Measurements from ENCODE around the gene DROSHA. TPM values are rescaled to one million over a fixed set of nuclear protein-coding genes. Genes with fewer than 3 reads are reported as not detected.
A peak's percentile ranks its signal among the peaks of the same experiment; 100 is the strongest.

The DROSHA gene
- total and polyA plus RNA-seq, 10 of the 15 experiments (the other 5 are each of a cell fraction or from before 2014, with no cell fraction given): 27.9 to 55.0 (median 37.6) TPM

DNA sequence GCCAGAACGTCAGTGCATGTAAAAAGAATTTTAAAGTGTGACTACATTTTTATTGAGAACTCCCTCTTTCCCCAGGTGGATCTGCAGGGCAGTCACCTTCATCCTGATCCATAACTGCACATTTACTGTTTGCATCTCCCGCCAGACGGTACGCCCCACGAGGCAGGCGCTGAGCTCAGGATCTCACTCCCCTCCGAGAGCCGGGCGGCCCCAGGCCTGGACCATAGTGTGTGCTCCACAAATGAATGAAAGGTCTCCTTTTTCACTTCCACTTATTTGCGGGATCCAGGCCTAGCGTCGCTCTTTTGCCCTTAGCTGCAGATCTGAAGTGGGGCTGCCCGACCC lies 378 bp downstream of the DROSHA start (continued):
- TF ChIP-seq, protein P1, sequence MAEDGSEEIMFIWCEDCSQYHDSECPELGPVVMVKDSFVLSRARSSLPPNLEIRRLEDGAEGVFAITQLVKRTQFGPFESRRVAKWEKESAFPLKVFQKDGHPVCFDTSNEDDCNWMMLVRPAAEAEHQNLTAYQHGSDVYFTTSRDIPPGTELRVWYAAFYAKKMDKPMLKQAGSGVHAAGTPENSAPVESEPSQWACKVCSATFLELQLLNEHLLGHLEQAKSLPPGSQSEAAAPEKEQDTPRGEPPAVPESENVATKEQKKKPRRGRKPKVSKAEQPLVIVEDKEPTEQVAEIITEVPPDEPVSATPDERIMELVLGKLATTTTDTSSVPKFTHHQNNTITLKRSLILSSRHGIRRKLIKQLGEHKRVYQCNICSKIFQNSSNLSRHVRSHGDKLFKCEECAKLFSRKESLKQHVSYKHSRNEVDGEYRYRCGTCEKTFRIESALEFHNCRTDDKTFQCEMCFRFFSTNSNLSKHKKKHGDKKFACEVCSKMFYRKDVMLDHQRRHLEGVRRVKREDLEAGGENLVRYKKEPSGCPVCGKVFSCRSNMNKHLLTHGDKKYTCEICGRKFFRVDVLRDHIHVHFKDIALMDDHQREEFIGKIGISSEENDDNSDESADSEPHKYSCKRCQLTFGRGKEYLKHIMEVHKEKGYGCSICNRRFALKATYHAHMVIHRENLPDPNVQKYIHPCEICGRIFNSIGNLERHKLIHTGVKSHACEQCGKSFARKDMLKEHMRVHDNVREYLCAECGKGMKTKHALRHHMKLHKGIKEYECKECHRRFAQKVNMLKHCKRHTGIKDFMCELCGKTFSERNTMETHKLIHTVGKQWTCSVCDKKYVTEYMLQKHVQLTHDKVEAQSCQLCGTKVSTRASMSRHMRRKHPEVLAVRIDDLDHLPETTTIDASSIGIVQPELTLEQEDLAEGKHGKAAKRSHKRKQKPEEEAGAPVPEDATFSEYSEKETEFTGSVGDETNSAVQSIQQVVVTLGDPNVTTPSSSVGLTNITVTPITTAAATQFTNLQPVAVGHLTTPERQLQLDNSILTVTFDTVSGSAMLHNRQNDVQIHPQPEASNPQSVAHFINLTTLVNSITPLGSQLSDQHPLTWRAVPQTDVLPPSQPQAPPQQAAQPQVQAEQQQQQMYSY (CRISPR knock-in tag; IDR thresholded peaks at IDR 0.05): no peak
- TF ChIP-seq BMI1 (IDR thresholded peaks at IDR 0.05; ENCODE audit: borderline replicate concordance): no peak
- TF ChIP-seq, protein P2, sequence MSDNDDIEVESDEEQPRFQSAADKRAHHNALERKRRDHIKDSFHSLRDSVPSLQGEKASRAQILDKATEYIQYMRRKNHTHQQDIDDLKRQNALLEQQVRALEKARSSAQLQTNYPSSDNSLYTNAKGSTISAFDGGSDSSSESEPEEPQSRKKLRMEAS (IDR thresholded peaks at IDR 0.05; ENCODE audit: low read depth, low read length): 0 out of 2 replicates have a peak, but pooled peaks have one; percentile 14
- TF ChIP-seq, protein P3, sequence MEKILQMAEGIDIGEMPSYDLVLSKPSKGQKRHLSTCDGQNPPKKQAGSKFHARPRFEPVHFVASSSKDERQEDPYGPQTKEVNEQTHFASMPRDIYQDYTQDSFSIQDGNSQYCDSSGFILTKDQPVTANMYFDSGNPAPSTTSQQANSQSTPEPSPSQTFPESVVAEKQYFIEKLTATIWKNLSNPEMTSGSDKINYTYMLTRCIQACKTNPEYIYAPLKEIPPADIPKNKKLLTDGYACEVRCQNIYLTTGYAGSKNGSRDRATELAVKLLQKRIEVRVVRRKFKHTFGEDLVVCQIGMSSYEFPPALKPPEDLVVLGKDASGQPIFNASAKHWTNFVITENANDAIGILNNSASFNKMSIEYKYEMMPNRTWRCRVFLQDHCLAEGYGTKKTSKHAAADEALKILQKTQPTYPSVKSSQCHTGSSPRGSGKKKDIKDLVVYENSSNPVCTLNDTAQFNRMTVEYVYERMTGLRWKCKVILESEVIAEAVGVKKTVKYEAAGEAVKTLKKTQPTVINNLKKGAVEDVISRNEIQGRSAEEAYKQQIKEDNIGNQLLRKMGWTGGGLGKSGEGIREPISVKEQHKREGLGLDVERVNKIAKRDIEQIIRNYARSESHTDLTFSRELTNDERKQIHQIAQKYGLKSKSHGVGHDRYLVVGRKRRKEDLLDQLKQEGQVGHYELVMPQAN (conservative IDR thresholded peaks at IDR 0.05): peak; percentile 73
- no peak for TF ChIP-seq CEBPB (IDR thresholded peaks at IDR 0.05; ENCODE audit: borderline replicate concordance in 1 of 2, low read depth in 2 of 2, low read length in 2 of 2)
- TF ChIP-seq SPI1 (IDR thresholded peaks at IDR 0.05; ENCODE audit: borderline replicate concordance, insufficient read depth, low read depth, low read length): peak; percentile 42; the same call in 1 of the 2 replicates
